Keratinocyte (primary cell): ENCODE measurements around the gene EIF3I.

ENCODE experiments used
- EZH2 ChIP-seq: IDR thresholded peaks from one replicate; pipeline ENCODE4 v1.6.1; 2012; ENCODE audit warnings: inconsistent platforms, mild to moderate bottlenecking, low read length, moderate library complexity
- TF ChIP-seq, protein P1 (sequence below), 3 experiments: IDR thresholded peaks in 1 of 3; conservative IDR thresholded peaks in 1 of 3; optimal IDR thresholded peaks in 1 of 3; 2 replicates in 2 of 3; 3 replicates in 1 of 3; pipeline versions ENCODE3 to v1.5.1; 2011; ENCODE audit warnings: low read length in 3 of 3, mild to moderate bottlenecking in 3 of 3, moderate library complexity in 2 of 3, control low read depth in 1 of 3, inconsistent platforms in 1 of 3; ENCODE audit not compliant: insufficient read depth in 2 of 3; ENCODE audit errors: extremely low read depth in 1 of 3

DNA sequence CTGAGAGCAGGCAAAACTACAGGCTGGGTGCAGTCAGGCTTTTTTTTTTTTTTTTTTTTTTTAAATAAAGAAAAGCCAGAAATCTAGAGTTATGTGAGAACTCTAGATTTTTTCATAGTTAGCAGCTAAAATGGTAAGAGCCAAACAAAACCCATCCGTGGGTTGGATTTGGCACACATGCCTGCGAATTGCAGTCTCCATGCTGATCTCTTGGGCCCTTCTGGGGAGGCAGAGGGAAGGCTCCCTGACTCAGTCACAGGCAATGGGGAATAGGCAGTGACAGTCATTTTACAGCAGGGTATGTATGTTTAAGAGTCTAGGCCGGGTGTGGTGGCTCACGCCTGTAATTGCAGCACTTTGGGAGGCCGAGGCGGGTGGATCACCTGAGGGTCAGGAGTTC is 40.1 kb upstream of the EIF3I start:
- TF ChIP-seq, protein P1, sequence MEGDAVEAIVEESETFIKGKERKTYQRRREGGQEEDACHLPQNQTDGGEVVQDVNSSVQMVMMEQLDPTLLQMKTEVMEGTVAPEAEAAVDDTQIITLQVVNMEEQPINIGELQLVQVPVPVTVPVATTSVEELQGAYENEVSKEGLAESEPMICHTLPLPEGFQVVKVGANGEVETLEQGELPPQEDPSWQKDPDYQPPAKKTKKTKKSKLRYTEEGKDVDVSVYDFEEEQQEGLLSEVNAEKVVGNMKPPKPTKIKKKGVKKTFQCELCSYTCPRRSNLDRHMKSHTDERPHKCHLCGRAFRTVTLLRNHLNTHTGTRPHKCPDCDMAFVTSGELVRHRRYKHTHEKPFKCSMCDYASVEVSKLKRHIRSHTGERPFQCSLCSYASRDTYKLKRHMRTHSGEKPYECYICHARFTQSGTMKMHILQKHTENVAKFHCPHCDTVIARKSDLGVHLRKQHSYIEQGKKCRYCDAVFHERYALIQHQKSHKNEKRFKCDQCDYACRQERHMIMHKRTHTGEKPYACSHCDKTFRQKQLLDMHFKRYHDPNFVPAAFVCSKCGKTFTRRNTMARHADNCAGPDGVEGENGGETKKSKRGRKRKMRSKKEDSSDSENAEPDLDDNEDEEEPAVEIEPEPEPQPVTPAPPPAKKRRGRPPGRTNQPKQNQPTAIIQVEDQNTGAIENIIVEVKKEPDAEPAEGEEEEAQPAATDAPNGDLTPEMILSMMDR (optimal IDR thresholded peaks at IDR 0.05 in 1 of 3, IDR thresholded peaks at IDR 0.05 in 1 of 3, conservative IDR thresholded peaks at IDR 0.05 in 1 of 3; ENCODE audit: extremely low read depth in 1 of 3, insufficient read depth in 2 of 3, low read length in 3 of 3), result no peak
- no peak for TF ChIP-seq EZH2
